Middle frontal gyrus (tissue), 1 donor: Measurements from ENCODE around the gene REEP3.
"Not testable (repeated sequence)": the region's sequence is repeated elsewhere in the genome, so short reads cannot be mapped to it uniquely, and the experiment has no call there.

Experiments used
- DNase-seq: peaks from one replicate; pipeline ENCODE4 v3.0.0-alpha.2; 2015; ENCODE audit warnings: low spot score; ENCODE audit errors: extremely low spot score

The REEP3 gene

DNA sequence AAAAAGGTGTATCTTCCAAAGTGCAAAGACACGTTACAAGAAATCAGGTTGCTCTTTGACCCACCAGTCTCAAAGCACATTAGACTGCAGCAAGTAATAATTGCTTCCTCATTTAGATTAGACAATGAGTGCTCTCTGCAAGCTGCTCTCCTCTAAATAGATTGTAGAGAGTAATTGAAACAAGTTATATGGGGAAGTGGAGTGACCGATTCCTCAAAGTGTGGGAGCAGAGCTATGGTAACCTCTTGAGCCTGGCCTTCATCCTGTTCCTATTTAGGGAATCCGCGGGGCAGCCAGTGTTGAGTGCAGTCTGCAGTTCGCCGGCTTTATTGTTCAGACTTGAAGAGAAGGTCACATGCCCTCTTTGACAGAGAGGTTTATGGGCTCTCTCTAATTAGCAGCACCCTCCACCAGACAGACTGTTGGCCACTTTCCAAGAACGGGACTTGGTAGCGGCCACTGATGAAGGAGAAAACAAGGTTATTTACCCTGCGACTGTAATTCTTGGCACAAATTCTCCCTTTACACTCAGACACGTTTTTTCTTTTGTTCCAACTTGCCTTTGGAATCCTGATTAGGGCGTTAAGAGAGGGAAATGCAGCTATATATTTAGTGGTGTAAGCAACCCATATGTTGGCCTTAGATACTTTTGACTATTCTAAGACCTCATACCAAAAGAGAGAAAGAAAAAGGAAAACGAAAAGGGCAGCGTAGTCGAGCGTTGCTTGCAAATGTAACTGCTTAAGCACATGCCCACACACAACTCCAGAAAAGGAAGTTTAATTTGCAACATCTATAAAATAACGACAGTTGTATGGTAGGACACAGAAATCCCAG, 107.5 kb downstream of the REEP3 start:
- peak; percentile 69 for DNase-seq

DNA sequence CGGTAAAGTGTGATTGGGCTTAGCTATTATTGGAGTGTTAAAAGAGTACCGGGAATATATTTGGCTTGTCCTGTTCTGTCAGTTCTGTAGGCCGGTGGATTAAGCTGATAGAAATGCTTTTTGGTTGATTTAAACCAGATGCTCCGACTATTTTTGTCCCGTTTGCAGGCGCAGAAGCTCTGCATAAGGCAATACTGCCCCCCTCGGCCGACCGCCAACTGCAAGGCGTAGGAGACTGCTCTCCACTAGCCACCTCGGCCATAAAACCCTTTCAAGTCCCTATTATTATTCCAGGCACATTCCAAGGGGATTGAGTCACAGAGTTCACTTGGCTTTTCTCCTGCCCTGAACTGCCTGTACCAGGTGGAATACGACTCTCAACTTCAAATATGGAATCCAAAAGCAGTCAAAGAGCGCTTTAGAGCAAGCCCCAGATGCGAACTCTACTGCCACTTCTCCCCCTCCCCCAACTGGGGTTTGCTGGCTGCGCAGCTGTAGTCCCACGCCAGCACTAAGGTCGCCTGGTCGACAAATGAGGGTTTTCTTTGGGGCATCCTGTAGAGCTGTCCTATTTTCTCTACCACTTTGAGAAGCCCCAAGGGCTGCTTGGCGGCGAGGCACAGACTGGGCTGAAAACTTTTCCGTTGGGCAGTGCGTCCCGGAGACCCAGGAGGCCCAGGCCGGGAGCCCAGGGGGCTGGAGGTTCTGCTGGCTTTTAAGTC, 108.3 kb downstream of the REEP3 start:
- DNase-seq = peak; percentile 88

DNA sequence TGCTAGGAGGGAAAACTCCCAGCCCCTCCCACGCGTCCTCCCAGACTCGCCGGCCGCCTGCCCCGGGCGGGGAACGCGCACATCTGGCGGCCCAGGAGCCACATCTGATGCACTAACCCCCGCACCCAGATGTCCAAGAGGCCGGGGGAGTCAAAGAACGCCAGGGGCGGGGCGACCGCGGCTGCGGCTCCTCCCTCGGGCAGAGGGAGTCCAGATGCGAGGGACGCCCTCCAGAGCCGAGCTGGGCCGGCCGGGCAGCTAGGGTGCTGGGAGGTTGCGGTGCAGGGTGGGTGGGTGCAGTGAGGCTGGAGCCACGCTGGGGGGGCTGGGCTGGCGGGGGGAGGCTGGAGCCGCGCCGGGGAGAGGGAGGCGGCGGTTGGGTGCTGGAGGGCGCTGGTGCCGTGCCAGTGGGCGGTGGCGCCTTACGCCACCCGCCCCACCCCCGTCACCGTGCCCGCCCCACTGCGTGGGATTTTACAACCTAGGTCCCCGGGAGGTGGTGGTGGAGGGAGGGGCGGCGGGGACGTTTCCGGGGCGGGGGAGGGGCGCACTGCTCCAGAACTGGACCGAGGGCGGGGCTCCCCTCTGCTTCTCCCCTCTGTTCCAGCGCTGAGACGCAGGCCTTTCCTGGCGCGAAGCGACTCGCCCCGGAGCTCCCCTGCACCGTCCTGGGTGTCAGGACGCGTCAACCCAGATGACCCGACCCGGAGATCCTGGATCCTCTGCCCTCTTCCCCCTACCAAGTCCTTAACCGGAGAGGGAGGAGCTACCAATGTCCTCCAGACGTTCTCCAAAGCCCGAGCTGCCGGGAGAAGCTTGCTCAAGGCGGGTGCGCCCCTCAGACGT, 109.1 kb downstream of the REEP3 start:
- DNase-seq = peak; percentile 34

- DNase-seq = no peak
Observed at GRCh38 chr10:63630931-63631680, 109.9 kb downstream of the REEP3 start.

DNA sequence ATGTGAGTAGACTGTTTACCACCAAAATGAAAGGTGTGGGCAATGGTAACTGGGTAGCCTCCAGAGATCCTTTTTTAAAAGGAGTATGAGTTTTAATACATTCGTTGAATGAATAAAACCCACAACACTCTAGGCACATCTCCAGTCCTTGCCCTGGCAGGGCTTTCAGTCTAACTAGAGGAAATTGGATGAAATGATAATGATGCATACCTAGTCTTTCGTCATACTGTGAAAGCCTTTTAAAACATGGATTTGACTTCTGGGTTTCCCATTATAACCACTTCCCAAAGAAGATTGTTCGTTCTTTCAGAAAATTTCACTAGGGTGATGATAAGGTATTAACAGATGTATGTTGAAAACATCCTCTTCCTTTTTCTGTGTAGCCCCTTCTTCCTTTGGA, 110.8 kb downstream of the REEP3 start:
- DNase-seq = no peak

DNA sequence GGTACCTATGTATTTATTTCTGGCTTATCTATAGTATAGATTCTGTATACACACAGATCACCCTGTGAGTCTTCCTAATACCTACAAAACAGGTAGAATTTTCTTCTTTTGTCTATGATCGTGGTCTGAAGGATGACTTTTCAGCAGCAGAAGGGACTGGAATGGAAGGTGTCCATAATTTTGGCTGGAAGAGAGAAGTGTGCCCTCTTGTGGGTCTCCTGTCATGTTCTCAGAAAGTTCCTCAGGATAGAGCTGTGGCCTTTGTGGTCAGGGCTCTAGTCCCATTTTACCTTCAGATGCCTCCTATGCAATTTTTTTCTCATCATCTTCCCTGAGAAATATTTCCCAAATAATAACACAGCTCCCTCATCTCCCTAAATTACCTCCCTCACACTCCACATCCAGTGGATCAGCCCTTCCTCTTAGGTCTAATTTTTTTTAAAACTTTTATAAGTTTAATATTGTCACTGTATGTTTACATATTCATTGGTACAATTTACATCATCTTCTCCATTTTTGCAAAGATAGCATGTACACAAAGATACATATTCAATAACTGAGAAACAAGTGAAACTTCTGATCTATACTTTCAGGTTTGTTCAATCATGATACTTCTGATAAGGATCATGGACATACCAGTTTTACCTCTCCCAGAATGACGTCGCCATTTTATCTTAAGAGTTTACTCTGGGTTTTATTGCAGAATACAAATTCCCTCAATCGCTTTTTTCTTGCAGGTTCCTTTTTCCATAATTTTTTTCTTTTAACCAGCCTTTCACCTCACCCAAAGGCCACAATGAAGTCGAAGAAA, 112.7 kb downstream of the REEP3 start:
- no peak for DNase-seq

DNA sequence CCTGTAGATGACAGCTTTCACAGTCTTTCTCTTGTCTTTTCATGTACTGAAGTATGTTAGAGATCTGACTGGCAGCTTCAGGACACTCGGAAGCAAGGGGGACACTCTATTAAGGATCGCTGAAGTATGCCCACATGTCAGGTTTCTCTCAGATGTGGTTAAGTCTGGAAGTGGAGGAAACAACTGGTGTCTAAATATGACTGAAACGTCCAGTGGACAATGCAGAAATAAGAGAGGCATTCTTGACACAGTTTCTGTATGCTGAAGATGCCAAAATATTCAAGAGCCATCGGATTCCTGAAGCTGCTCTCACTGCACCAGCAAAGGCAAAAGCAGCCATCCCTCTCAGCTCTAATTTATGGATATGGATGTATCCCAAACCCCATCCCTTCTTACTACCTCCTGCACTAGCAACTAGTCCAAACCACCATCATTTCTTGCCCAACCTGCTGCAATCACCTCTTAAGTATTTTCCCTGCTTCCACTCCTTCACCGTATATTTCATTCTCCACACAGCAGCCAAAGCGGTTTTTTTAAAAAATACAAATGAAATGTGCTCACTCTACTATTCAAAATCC, 113.4 kb downstream of the REEP3 start:
- DNase-seq = no peak

DNA sequence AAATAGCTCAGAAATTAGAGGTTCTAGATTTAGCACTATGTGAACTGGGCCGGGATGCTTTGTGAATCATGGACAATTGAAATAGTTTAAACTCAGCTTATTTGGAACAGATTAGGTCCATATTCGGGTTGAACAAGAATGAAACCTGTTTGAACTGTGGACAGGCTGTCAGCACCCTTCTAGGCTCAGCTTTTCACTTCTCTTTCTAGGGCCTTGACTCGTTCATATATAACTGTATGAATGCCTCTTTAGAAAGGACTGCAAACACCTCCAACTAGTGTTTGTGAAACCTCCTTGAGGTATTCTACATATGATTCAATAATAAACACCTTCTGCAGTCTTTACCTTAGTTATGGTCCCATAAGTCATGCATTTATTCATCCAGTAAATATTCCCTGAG, 115.6 kb downstream of the REEP3 start:
- no peak for DNase-seq

GRCh38 chr10:63637901-63638327, 116.7 kb downstream of the REEP3 start:
- no peak for DNase-seq

GRCh38 chr10:63641366-63641765, 120.2 kb downstream of the REEP3 start:
- no peak for DNase-seq

DNA sequence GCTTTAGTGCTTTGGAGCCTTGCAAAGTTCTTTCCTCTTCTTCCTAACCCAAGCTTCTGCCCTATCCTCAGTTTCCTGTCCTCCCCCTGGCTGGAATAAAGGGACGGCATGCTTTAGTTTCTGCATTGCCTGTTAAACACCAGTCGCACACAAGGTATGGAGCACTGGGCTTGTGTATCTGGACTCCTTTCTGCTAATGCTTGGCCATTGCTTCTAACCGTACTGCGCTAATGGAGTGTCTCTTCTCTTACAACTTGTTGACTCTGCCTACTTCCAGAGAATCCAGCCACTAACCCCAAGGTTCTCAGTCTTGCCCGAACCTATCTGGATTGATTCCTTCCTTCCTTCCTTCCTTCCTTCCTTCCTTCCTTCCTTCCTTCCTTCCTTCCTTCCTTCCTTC, 120.6 kb downstream of the REEP3 start:
- DNase-seq = no peak

- no peak for DNase-seq
Observed at GRCh38 chr10:63642808-63643207, 121.6 kb downstream of the REEP3 start.

DNA sequence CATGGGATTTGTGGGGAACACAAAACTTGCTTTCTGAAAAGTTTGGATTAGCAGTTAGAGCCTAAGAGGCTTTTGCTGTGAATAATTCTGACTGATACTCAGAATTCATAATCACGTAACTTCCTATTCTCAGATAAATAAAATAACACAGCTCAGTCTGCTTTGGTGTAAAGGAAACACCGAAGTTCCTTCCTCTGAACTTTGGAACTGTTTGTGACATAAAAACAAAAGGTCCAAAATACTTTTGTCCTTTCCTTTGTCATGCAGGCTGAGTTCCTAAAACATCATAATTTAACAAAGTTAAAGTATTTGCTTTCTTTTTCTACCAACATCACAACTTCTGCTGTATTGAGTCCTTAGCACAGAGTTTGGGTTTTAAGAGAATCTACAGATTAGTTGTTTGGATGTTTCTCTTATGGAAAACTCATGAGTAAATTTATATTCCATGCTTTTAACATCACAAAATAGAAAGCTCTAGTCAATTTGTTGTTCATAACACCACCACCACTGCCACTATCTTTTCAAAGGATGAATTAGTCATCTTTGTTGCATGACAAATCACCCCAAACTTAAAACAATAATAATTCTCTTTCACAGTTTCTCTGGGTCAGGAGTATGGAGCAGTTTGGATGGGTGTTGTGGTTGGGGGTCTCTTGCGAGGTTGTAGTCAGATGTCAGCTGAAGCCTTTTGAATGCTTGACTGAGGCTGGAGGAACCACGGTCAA, 123.4 kb downstream of the REEP3 start:
- no peak for DNase-seq

DNA sequence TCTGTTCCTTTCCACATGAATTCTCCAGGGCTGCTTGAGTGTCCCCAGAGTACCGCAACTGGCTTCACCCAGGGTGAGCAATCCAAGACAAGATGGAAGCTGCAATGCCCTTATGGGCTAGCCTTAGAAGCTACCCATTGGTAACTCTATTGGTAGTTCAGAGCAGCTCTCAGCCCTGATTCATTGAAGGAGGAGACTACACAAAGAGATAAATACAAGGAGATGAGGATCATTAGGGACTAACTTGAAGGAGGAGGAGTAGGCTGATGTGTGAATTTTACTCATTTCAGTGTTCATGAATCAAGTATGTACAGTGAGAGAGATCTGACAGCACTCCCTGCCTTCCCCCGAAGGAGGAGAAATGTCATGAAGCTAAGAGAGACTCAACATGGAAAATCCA, 124.0 kb downstream of the REEP3 start:
- no peak for DNase-seq

GRCh38 chr10:63646491-63646890, 125.3 kb downstream of the REEP3 start:
- DNase-seq = no peak

DNA sequence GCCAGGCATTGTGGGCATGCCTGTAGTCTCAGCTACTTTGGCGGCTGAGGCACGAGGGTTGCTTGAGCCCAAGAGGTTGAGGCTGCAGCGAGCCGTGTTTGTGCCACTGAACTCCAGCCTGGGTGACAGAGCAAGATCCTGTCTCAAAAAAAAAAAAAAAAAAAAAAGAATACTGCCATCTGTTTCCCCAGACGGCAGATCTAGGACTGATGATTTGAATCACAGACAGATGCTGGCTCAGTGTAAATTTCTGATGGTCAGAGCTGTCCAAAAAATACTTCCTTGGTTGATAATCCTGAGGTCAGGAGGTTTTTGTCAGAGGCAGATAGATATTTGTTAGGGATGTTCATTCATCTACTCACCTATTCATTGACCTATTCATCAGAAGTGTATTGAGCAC, 130.7 kb downstream of the REEP3 start:
- DNase-seq = no peak

GRCh38 chr10:63653747-63654146, 132.5 kb downstream of the REEP3 start:
- DNase-seq = no peak

- no peak for DNase-seq
Observed at GRCh38 chr10:63657761-63658160, 136.6 kb downstream of the REEP3 start.

GRCh38 chr10:63660941-63661340, 139.7 kb downstream of the REEP3 start:
- not testable (repeated sequence) for DNase-seq
